ENCODE measurements around the gene GPC6.

GPC6 gene

GRCh38 chr13:93951951-93952350 lies 725.3 kb downstream of the GPC6 start:
- no peak for FAIRE-seq

- FAIRE-seq, result no peak
Measured at GRCh38 chr13:93953841-93954240, 727.2 kb downstream of the GPC6 start.

- no peak for FAIRE-seq
Measured at GRCh38 chr13:93955904-93956303, 729.3 kb downstream of the GPC6 start.

GRCh38 chr13:93956426-93956825 lies 729.8 kb downstream of the GPC6 start:
- no peak for FAIRE-seq

- no peak for FAIRE-seq
Measured at GRCh38 chr13:93957371-93957770, 730.8 kb downstream of the GPC6 start.

GRCh38 chr13:93959796-93960533 lies 733.4 kb downstream of the GPC6 start:
- FAIRE-seq, result no peak

- no peak for FAIRE-seq
Measured at GRCh38 chr13:93963266-93964145, 736.9 kb downstream of the GPC6 start.

GRCh38 chr13:93964146-93964512 lies 737.5 kb downstream of the GPC6 start:
- FAIRE-seq, result no peak

GRCh38 chr13:93965587-93965986 lies 739.0 kb downstream of the GPC6 start:
- FAIRE-seq, result no peak

GRCh38 chr13:93966267-93966936 lies 739.8 kb downstream of the GPC6 start:
- no peak for FAIRE-seq

- no peak for FAIRE-seq
Measured at GRCh38 chr13:93967286-93967685, 740.7 kb downstream of the GPC6 start.

- no peak for FAIRE-seq
Measured at GRCh38 chr13:93975242-93975641, 748.6 kb downstream of the GPC6 start.

GRCh38 chr13:93976528-93976927 lies 749.9 kb downstream of the GPC6 start:
- no peak for FAIRE-seq

- no peak for FAIRE-seq
Measured at GRCh38 chr13:93977986-93978385, 751.4 kb downstream of the GPC6 start.

GRCh38 chr13:93981426-93981977 lies 754.9 kb downstream of the GPC6 start:
- no peak for FAIRE-seq

- FAIRE-seq, result no peak
Measured at GRCh38 chr13:93982179-93982918, 755.7 kb downstream of the GPC6 start.

- no peak for FAIRE-seq
Measured at GRCh38 chr13:93984052-93984451, 757.4 kb downstream of the GPC6 start.

GRCh38 chr13:93984876-93985275 lies 758.3 kb downstream of the GPC6 start:
- no peak for FAIRE-seq

- no peak for FAIRE-seq
Measured at GRCh38 chr13:93987458-93987857, 760.9 kb downstream of the GPC6 start.

GRCh38 chr13:93991569-93991968 lies 765.0 kb downstream of the GPC6 start:
- no peak for FAIRE-seq

GRCh38 chr13:93996481-93996880 lies 769.9 kb downstream of the GPC6 start:
- no peak for FAIRE-seq

GRCh38 chr13:94006296-94006695 lies 779.7 kb downstream of the GPC6 start:
- no peak for FAIRE-seq

- no peak for FAIRE-seq
Measured at GRCh38 chr13:94007072-94007471, 780.5 kb downstream of the GPC6 start.
